NT2/D1 (cell line): ENCODE data around the gene ACOT8.

Experiments
- SUZ12 ChIP-seq: IDR thresholded peaks from 2 replicates; pipeline ENCODE4 v1.6.1; 2011; ENCODE audit not compliant: insufficient read length, insufficient read depth; ENCODE audit errors: extremely low read depth
- YY1 ChIP-seq: IDR thresholded peaks from 2 replicates; pipeline ENCODE4 v1.6.1; 2011; ENCODE audit not compliant: insufficient read length, insufficient read depth
- ZNF274 ChIP-seq: IDR thresholded peaks from 2 replicates; pipeline ENCODE4 v1.6.1; 2011; ENCODE audit warnings: mild to moderate bottlenecking, low read depth, low read length

DNA sequence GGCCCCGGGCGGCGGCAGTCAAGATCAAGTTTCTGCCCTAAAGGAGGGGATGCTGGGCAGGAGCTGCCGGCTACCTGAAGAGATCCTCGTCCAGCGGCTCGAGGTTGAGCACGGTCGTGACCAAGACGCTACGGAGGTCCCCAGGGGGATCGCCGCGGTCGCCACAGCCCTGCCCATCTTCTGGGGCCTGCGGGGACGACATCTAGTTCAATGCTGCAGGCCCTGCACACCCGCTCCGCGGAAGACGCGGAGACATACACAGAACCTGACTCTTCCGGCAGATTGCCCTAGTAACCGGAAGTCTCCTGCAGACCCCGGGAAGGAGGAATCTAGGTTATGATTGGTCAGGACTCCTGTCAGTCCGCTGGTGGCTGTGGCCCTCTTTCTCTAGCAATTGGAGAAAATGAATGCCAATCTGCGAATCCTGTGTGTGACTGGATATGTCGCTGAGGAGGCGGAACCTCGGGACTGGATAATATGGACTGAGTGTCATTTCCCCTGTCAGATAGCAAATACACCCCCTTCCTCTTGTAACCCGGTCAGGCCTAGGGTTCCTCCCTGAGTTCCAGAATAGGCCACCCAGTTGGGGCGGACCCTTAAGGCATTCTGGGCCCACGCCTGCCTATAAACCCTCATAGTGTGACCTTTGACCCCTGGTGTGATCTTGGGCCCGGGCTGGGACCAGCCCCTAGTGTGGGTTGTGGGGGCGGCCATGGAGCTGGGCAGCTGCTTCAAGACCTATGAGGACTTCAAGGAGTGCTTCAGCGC lies at the start of gene ACOT8, which contains the start of gene ZSWIM3:
- TF ChIP-seq ZNF274 = no peak
- TF ChIP-seq YY1 = no peak
- no peak for TF ChIP-seq SUZ12
